Ascending aorta (tissue), 2 donors: ENCODE results near the gene ZIK1. TPM values are rescaled to one million over a fixed set of nuclear protein-coding genes. Genes with fewer than 3 reads are reported as not detected.

ENCODE experiments used
- DNase-seq, 2 donors: peaks; one replicate each; pipeline ENCODE4 v3.0.0-alpha.2; 2019; ENCODE audit warnings: low spot score in 2 of 2
- H3K27ac ChIP-seq, 2 donors: fragments of 200-600 bp; sonication (generic); one replicate each; pipeline ENCODE4 v1.5.1; 2016 to 2017; ENCODE audit warnings: mild to moderate bottlenecking in 1 of 2
- H3K27me3 ChIP-seq: fragments of 200-600 bp; sonication (generic); one replicate; pipeline ENCODE4 v1.5.1; 2017
- H3K36me3 ChIP-seq, 2 donors: fragments of 200-600 bp; sonication (generic); one replicate each; pipeline ENCODE4 v1.5.1; 2016
- H3K4me1 ChIP-seq, 2 donors: fragments of 200-600 bp; sonication (generic); one replicate each; pipeline ENCODE4 v1.5.1; 2016 to 2017; ENCODE audit warnings: mild to moderate bottlenecking in 1 of 2
- H3K4me3 ChIP-seq, 2 donors: fragments of 200-600 bp; sonication (generic); one replicate each; pipeline ENCODE4 v1.5.1; 2016 to 2017; ENCODE audit warnings: mild to moderate bottlenecking in 1 of 2
- H3K9me3 ChIP-seq, 2 donors: fragments of 200-600 bp; sonication (generic); one replicate each; pipeline ENCODE4 v1.5.1; 2016
- CTCF ChIP-seq, 3 experiments: fragments of 200-600 bp in 2 of 3; fragments of 450-650 bp in 1 of 3; sonication (generic) in 2 of 3; IDR thresholded peaks; one replicate each; pipeline ENCODE4 v1.5.1; 2016 to 2019; ENCODE audit warnings: antibody characterized with exemption in 3 of 3, mild to moderate bottlenecking in 1 of 3, moderate library complexity in 1 of 3
- intact Hi-C: fragments of 100-400 bp; cut with DNase I; formaldehyde crosslinking; loops from one replicate; pipeline ENCODE4 v1.15.1; 2023
- total RNA-seq: library from RNA; depleted of rRNA; stranded (reverse); fragments of >200 nt; gene quantifications from one replicate; pipeline ENCODE4 v1.1.0, GENCODE V29; 2016

Gene ZIK1
- total RNA-seq: 0.53 TPM

GRCh38 chr19:57583521-57584416 lies at the start of gene ZIK1:
Gene ZIK1 (plus strand): TSS chr19:57584145. CDS start chr19:57584357, 212 bp downstream.
- H3K27ac ChIP-seq: peak within 1 kb of the TSS in 1 of 2 donors; percentile 15
- intact Hi-C loops: loop anchor here (5.0 to 10.0 kb wide), 3 partner anchors 99 to 1269 kb away; partner anchors contain the start of genes ZNF329, ZNF551 and ZSCAN5A

GRCh38 chr19:57537953-57538547 lies 45.9 kb upstream of the ZIK1 start:
- peaks cover 85 to 100% of the 10 kb centered on the region in 2 donors for H3K36me3 ChIP-seq
- H3K9me3 ChIP-seq: peaks cover 98 to 100% of the 10 kb centered on the region in 2 donors
- TF ChIP-seq CTCF (IDR thresholded peaks at IDR 0.05): no peak
- H3K4me1 ChIP-seq: no peaks in the 10 kb centered on the region
- peak overlapping the region in 1 of 2 donors; percentile 4 for H3K4me3 ChIP-seq
- no peak overlapping the region for H3K27ac ChIP-seq
- no peak for DNase-seq
- intact Hi-C loops: no loop called here
- no peaks in the 10 kb centered on the region for H3K27me3 ChIP-seq

More at GRCh38 chr19:57583521-57584416, at the start of gene ZIK1:
- H3K4me3 ChIP-seq: peak within 1 kb of the TSS; percentile 61 to 68
- peaks cover 0 to 8% of the 10 kb centered on the region in 2 donors for H3K4me1 ChIP-seq
- TF ChIP-seq CTCF (IDR thresholded peaks at IDR 0.05): no peak
- no peaks in the 10 kb centered on the region for H3K27me3 ChIP-seq
- peaks cover 17 to 45% of the 10 kb centered on the region in 2 donors for H3K9me3 ChIP-seq
- peak; percentile 39 to 94 for DNase-seq
- H3K36me3 ChIP-seq: peaks cover 16% of the 10 kb centered on the region in 2 donors

- Histone ChIP-seq H3K4me1 (no peaks in the 10 kb centered on the region), H3K9me3 (peaks cover 89 to 100% of the 10 kb centered on the region in 2 donors), H3K4me3 (no peak overlapping the region), H3K36me3 (peaks cover 98 to 100% of the 10 kb centered on the region in 2 donors), H3K27ac (no peak overlapping the region), H3K27me3 (no peaks in the 10 kb centered on the region)
- intact Hi-C loops: no loop called here
- no peak for TF ChIP-seq CTCF (IDR thresholded peaks at IDR 0.05)
- no peak for DNase-seq
These were observed 37.4 kb upstream of the ZIK1 start for GRCh38 chr19:57546513-57546912.

- Histone ChIP-seq H3K4me3 (no peak overlapping the region), H3K27ac (no peak overlapping the region), H3K4me1 (no peaks in the 10 kb centered on the region), H3K9me3 (peaks cover 65 to 97% of the 10 kb centered on the region in 2 donors), H3K36me3 (peaks cover 80 to 96% of the 10 kb centered on the region in 2 donors), H3K27me3 (no peaks in the 10 kb centered on the region)
- no peak for TF ChIP-seq CTCF (IDR thresholded peaks at IDR 0.05)
- intact Hi-C loops: no loop called here
- no peak for DNase-seq
These were observed 31.5 kb upstream of the ZIK1 start for GRCh38 chr19:57552432-57552831.

- Histone ChIP-seq H3K36me3 (peaks cover 29 to 44% of the 10 kb centered on the region in 2 donors), H3K9me3 (peaks cover 20 to 61% of the 10 kb centered on the region in 2 donors), H3K27ac (no peak overlapping the region), H3K4me1 (peaks cover 0 to 8% of the 10 kb centered on the region in 2 donors), H3K27me3 (no peaks in the 10 kb centered on the region), H3K4me3 (peak overlapping the region in 1 of 2 donors; percentile 18)
- intact Hi-C loops: no loop called here
- no peak for TF ChIP-seq CTCF (IDR thresholded peaks at IDR 0.05)
- DNase-seq: no peak
These were observed 26.3 kb upstream of the ZIK1 start for GRCh38 chr19:57557659-57558058.
